GM23338 (cell line): ENCODE measurements around the gene FHIT. TPM values are rescaled to one million over a fixed set of nuclear protein-coding genes. Genes with fewer than 3 reads are reported as not detected.

Source experiments
- ATAC-seq: fragments of 200-7000 bp; cut with Tn5 transposase; 3 replicates; pipeline ENCODE4 v1.9.1; 2020
- DNase-seq: peaks from one replicate; pipeline ENCODE4 v3.0.0-alpha.2; 2015; ENCODE audit warnings: low spot score
- H2AFZ ChIP-seq: fragments of 200-600 bp; sonication (generic); 2 replicates; pipeline ENCODE4 v1.8.0; 2016; ENCODE audit warnings: antibody characterized with exemption, mild to moderate bottlenecking, moderate library complexity
- H3F3A ChIP-seq: fragments of 200-600 bp; sonication (generic); replicated peaks from 2 replicates; pipeline ENCODE4 v1.8.0; 2017; ENCODE audit warnings: antibody characterized with exemption, mixed run types, low read depth
- H3K27ac ChIP-seq: fragments of 200-600 bp; sonication (generic); 2 replicates; pipeline ENCODE4 v1.6.1; 2016; ENCODE audit warnings: low read depth
- H3K27me3 ChIP-seq: fragments of 200-600 bp; sonication (generic); 2 replicates; pipeline ENCODE4 v1.8.0; 2016; ENCODE audit warnings: mild to moderate bottlenecking, mixed run types, moderate library complexity; ENCODE audit not compliant: insufficient read depth
- H3K36me3 ChIP-seq: fragments of 200-600 bp; sonication (generic); 2 replicates; pipeline ENCODE4 v1.8.0; 2016; ENCODE audit warnings: mild to moderate bottlenecking; ENCODE audit not compliant: insufficient read depth
- H3K4me1 ChIP-seq: fragments of 200-600 bp; sonication (generic); 2 replicates; pipeline ENCODE4 v1.8.0; 2016; ENCODE audit warnings: mild to moderate bottlenecking, moderate library complexity; ENCODE audit not compliant: insufficient read depth
- H3K4me2 ChIP-seq: fragments of 200-600 bp; sonication (generic); 2 replicates; pipeline ENCODE4 v1.7.1; 2017; ENCODE audit warnings: mixed run types
- H3K4me3 ChIP-seq: fragments of 200-600 bp; sonication (generic); 2 replicates; pipeline ENCODE4 v1.6.1; 2016; ENCODE audit warnings: mixed run types
- H3K79me2 ChIP-seq: fragments of 200-600 bp; sonication (generic); replicated peaks from 2 replicates; pipeline ENCODE4 v1.8.0; 2017; ENCODE audit warnings: mild to moderate bottlenecking; ENCODE audit not compliant: insufficient read depth
- H3K9me2 ChIP-seq: fragments of 200-600 bp; sonication (generic); 2 replicates; pipeline ENCODE4 v1.8.0; 2017; ENCODE audit not compliant: insufficient read depth
- H4K20me1 ChIP-seq: fragments of 200-600 bp; sonication (generic); replicated peaks from 2 replicates; pipeline ENCODE4 v1.8.0; 2017; ENCODE audit warnings: mild to moderate bottlenecking; ENCODE audit not compliant: insufficient read depth
- H3K27ac Mint-ChIP-seq: 2 replicates; pipeline ENCODE4 v1.8.0; 2020; ENCODE audit warnings: inconsistent platforms, mild to moderate bottlenecking, moderate library complexity, mixed read lengths
- H3K27me3 Mint-ChIP-seq: 3 replicates; pipeline ENCODE4 v1.8.0; 2022; ENCODE audit warnings: low read depth, mild to moderate bottlenecking, moderate library complexity, mixed read lengths, inconsistent platforms; ENCODE audit not compliant: insufficient read depth, poor library complexity
- H3K36me3 Mint-ChIP-seq: 3 replicates; pipeline ENCODE4 v1.8.0; 2021; ENCODE audit warnings: low read depth, mild to moderate bottlenecking, inconsistent platforms, moderate library complexity, mixed read lengths
- H3K4me1 Mint-ChIP-seq: 3 replicates; pipeline ENCODE4 v1.8.0; 2020; ENCODE audit warnings: mild to moderate bottlenecking, inconsistent platforms, mixed read lengths
- H3K4me3 Mint-ChIP-seq: 3 replicates; pipeline ENCODE4 v1.8.0; 2021; ENCODE audit warnings: moderate library complexity, mild to moderate bottlenecking, inconsistent platforms, mixed read lengths
- H3K9me3 Mint-ChIP-seq: 3 replicates; pipeline ENCODE4 v1.8.0; 2020; ENCODE audit warnings: moderate library complexity, mild to moderate bottlenecking, inconsistent platforms, mixed read lengths
- CREB1 ChIP-seq: fragments of 250-450 bp; sonication (Bioruptor Pico); IDR thresholded peaks from 2 replicates; pipeline ENCODE4 v1.5.0; 2020; ENCODE audit warnings: low read depth, mild to moderate bottlenecking, moderate library complexity
- CTCF ChIP-seq, 2 experiments: fragments of 200-600 bp in 1 of 2; sonication (generic) in 1 of 2; conservative IDR thresholded peaks; 2 replicates each; pipeline versions ENCODE4 v1.5.1 to v1.6.1; 2016 to 2017; ENCODE audit warnings: antibody characterized with exemption in 2 of 2, low read depth in 2 of 2, mild to moderate bottlenecking in 2 of 2, moderate library complexity in 1 of 2
- ETS1 ChIP-seq: IDR thresholded peaks from 2 replicates; pipeline ENCODE4 v1.6.1; 2016; ENCODE audit warnings: antibody characterized with exemption
- EZH2 ChIP-seq: fragments of 200-600 bp; sonication (generic); IDR thresholded peaks from one replicate; pipeline ENCODE4 v1.8.0; 2017; ENCODE audit warnings: antibody characterized with exemption, mild to moderate bottlenecking, low read depth; ENCODE audit not compliant: unreplicated experiment
- EZH2phosphoT487 ChIP-seq: fragments of 200-600 bp; sonication (generic); IDR thresholded peaks from one replicate; pipeline ENCODE4 v1.8.1; 2018; ENCODE audit warnings: antibody characterized with exemption; ENCODE audit not compliant: unreplicated experiment
- JUNB ChIP-seq: IDR thresholded peaks from one replicate; pipeline ENCODE4 v1.6.1; 2016; ENCODE audit warnings: antibody characterized with exemption; ENCODE audit not compliant: unreplicated experiment
- NANOG ChIP-seq: IDR thresholded peaks from 2 replicates; pipeline ENCODE4 v1.6.1; 2016; ENCODE audit warnings: antibody characterized with exemption, borderline replicate concordance
- POLR2AphosphoS5 ChIP-seq: IDR thresholded peaks from 2 replicates; pipeline ENCODE4 v1.6.1; 2016; ENCODE audit warnings: antibody characterized with exemption, low read depth
- REST ChIP-seq: IDR thresholded peaks from one replicate; pipeline ENCODE4 v1.6.1; 2018; ENCODE audit warnings: antibody characterized with exemption; ENCODE audit not compliant: unreplicated experiment
- STAT1 ChIP-seq: IDR thresholded peaks from one replicate; pipeline ENCODE4 v1.6.1; 2016; ENCODE audit warnings: antibody characterized with exemption; ENCODE audit not compliant: unreplicated experiment
- ZNF114 ChIP-seq: fragments of 250-450 bp; sonication (Bioruptor Pico); IDR thresholded peaks from 2 replicates; pipeline ENCODE4 v1.5.0; 2020; ENCODE audit warnings: mild to moderate bottlenecking, moderate library complexity
- ZNF331 ChIP-seq: fragments of 250-450 bp; sonication (Bioruptor Pico); IDR thresholded peaks from 2 replicates; pipeline ENCODE4 v1.5.0; 2020; ENCODE audit warnings: low read depth, mild to moderate bottlenecking, moderate library complexity
- ZNF462 ChIP-seq: fragments of 250-450 bp; sonication (Bioruptor Pico); IDR thresholded peaks from 2 replicates; pipeline ENCODE4 v1.5.0; 2020; ENCODE audit warnings: mild to moderate bottlenecking, moderate library complexity
- polyA plus RNA-seq: library from polyadenylated mRNA; unstranded; fragments of >200 nt; fragmentation: Nextera tagmentation; extraction: Ambion mirVana; gene quantifications from 2 replicates; pipeline ENCODE4 v1.2.1, GENCODE V29; 2016
- total RNA-seq: library from RNA; depleted of rRNA; stranded (reverse); fragments of >200 nt; shearing (Covaris generic); gene quantifications from 2 replicates; pipeline ENCODE4 v1.2.3, GENCODE V29; 2014

The FHIT gene
- total and polyA plus RNA-seq, 2 experiments from 2014 or later: 3.0 to 8.3 TPM

GRCh38 chr3:59777066-59777465 lies 1474.2 kb downstream of the FHIT start:
- peaks cover 4% of the 10 kb centered on the region for H3K9me2 ChIP-seq
- no peak for ATAC-seq
- no peak overlapping the region for H3K4me2 ChIP-seq
- H3K36me3 ChIP-seq: no peaks in the 10 kb centered on the region
- H3K79me2 ChIP-seq: no peaks in the 10 kb centered on the region
- H3K4me1 ChIP-seq: peaks cover 6% of the 10 kb centered on the region; the same call in 1 of the 2 replicates
- Mint-ChIP-seq H3K27ac (no peak overlapping the region), H3K36me3 (no peaks in the 10 kb centered on the region), H3K27me3 (peaks cover 6% of the 10 kb centered on the region), H3K4me3 (no peak overlapping the region), H3K4me1 (peaks cover 5% of the 10 kb centered on the region; the same call in 2 of the 3 replicates), H3K9me3 (no peaks in the 10 kb centered on the region)
- no peak overlapping the region for H2AFZ ChIP-seq
- H3K4me3 ChIP-seq: no peak overlapping the region
- no peaks in the 10 kb centered on the region for H4K20me1 ChIP-seq
- no peaks in the 10 kb centered on the region for H3F3A ChIP-seq
- no peaks in the 10 kb centered on the region for H3K27me3 ChIP-seq
- TF ChIP-seq EZH2 (no peak), CREB1 (CRISPR knock-in tag) (no peak), ZNF331 (no peak), STAT1 (no peak), REST (no peak), ETS1 (no peak), EZH2phosphoT487 (no peak), NANOG (no peak), CTCF (conservative IDR thresholded peaks at IDR 0.05; ENCODE audit: low read depth in 2 of 2) (no peak), ZNF462 (CRISPR knock-in tag) (no peak), ZNF114 (CRISPR knock-in tag) (no peak), POLR2AphosphoS5 (no peak), JUNB (no peak)
- no peak for DNase-seq
- no peak overlapping the region for H3K27ac ChIP-seq
